GM21367 (cell line): ENCODE results near the gene USP2.

Source experiments
- ATAC-seq: cut with Tn5 transposase; IDR thresholded peaks from one replicate; pipeline ENCODE4 v1.9.1; 2021; ENCODE audit not compliant: unreplicated experiment

The USP2 gene

DNA sequence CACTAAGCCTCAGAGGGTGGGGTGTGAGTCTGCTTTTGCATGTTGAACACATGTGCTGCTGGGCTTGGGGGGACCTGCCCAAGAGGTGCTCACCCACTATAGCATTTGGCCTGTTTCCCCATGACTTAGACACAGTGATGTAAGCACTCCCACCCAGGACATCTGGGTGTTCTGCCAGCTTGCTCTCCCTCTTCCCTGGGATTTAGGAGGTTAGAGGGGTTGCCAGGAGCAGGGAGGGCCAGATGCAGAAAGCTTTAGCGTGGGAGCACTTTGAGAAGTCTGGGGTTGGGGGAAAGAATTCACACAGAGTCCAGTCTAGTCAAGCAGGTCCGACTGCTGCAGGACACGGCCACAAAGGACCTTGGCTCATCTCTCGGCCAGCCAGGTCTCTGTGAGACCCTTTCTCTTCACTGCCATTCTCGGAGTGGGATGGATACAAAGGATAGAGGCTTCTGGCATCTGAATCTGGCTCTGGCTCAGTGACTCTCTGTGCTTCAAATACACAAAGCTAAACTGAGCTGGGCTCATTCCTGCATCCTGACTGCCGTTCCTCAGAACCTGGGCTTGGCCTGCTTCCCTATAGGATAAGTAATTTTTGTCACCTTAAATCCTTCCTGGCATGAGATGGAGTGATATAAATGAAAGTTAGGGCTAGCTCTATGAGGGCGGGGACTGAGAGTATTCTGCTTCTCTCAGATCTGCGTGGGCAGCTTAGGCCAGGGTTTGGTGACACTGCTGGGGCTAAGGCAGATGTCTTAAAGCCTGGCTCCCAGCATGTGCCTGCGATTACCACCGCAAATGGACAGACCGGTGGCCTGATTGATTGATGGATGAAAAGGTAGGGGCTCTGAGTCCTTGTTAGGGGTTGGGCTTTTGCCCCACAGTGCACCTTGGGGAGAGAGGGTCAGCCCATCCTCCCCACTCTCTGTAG is 14.5 kb downstream of the USP2 start:
- no peak for ATAC-seq

DNA sequence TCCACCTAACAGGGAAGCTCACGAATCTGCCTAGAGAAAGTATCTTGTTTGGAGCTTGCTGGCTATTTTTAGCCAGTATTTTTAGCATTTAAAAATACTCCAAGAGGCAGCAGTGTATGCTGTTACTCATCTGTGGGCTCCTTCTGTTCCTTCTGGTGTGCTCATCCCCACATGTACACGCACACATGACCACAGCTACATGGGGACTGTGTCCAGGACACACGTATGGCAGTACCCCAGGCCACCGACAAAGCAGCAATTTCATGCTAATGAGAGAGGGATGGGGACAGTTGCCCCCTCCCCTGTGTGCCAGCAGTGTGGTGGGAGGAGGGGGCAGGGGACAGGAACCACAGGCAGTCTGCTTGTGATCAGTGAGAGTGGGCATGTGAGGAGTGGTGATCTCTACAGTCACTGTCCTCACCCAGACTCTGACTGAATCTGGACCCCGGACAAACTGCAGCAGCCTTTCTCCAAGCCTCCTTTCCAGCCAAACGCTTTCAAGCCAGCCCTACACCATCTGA is 16.4 kb downstream of the USP2 start:
- no peak for ATAC-seq

GRCh38 chr11:119363851-119364590 is 17.5 kb downstream of the USP2 start:
- no peak for ATAC-seq

DNA sequence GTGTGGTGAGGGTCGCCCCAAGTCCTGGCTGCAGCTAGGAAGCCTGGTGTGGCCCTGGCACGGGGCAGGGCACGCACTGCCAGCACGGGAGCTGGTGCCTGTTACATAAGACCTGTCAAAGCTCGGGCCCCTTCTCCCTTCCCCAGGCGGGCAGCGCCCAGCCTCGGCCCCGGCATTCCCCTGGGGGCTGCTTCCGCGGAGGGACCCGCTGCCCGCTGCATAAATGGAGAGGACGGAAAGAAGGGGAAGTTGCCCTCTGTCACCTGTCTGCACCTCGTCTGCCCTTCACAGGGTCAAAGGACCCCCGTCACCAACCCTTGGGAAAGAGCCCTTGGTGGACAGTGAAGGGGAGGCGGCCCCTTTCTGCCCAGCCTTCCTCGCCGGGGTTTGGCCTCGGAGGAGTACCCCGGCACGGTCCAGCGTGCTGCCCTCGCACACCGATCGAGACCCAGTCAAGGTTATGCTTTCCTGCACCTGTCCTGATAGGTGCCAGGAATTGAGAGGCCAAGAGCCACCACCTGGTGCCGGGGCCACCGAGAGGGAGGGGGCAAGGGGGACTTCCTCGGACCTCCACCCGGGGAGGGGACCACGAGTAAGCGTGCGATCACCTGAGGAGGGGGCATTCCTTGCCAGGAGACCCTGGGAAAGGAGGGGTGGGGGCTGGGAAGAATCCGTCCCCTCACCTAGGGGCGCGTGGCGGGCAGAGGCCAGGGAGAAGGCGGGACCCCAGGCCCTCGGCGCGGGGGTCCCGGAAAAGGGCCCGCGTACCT is 18.2 kb downstream of the USP2 start:
- no peak for ATAC-seq

GRCh38 chr11:119362741-119363080 is 18.8 kb downstream of the USP2 start:
- ATAC-seq = no peak

DNA sequence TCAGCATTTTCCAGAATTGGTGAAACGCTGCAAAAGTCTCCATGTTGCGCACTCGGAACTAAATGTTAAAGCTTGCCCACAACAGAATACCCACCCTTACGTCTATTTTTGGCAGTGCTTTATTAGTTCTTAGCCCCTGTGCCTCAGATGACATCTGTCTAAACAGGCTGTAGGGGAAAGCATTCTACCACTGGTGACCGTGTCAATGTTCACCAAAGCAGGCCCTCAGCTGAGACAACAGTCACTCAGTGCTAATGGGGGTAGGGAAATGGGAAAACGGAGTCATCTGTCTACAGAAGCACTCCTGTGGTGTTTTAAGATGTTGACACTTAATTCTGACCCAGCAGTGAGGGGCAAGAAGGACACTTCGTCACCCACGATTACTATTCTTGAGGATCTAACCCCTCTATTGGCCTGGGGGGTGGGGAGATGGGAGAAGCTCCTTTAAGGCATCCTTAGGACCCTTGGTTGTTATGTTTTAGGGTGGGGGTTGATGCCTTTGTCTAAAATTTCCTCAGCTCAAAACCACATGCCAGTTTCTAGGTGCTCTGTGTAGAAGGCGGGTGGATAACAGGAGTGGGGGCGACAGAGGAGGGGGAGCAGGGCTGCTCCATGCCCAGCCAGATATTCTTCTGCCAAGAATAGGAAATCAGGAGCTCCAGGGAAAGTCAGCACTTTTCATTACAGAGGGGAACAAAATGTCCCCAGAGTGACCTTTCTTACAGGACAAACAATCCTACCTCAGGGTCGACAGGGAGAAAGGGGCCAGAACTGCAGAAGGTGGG is 19.4 kb downstream of the USP2 start:
- no peak for ATAC-seq

- no peak for ATAC-seq
Observed at GRCh38 chr11:119361056-119361787, 20.3 kb downstream of the USP2 start.

- ATAC-seq = no peak
Observed at GRCh38 chr11:119359365-119360214, 21.9 kb downstream of the USP2 start.

DNA sequence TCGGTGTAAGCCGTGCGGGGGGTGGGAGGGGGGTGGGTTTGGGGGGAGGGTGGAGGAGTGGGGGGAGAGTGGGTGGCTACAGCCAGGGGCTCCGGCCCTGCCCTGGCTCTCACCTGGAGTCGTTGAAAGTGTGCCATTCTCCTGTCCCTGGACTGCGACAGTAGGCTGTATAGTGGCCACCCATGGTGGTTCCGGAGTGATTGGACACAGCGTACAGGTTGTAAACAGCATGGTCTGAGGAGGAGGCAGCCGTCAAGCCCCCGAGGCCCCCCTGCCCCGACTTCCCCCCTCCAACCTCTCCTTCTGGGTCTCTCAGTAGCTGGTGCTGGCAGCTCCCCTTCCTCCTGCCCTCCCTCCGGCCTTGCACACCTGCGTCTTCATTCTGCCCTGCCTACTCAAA is 24.4 kb downstream of the USP2 start:
- ATAC-seq = no peak

DNA sequence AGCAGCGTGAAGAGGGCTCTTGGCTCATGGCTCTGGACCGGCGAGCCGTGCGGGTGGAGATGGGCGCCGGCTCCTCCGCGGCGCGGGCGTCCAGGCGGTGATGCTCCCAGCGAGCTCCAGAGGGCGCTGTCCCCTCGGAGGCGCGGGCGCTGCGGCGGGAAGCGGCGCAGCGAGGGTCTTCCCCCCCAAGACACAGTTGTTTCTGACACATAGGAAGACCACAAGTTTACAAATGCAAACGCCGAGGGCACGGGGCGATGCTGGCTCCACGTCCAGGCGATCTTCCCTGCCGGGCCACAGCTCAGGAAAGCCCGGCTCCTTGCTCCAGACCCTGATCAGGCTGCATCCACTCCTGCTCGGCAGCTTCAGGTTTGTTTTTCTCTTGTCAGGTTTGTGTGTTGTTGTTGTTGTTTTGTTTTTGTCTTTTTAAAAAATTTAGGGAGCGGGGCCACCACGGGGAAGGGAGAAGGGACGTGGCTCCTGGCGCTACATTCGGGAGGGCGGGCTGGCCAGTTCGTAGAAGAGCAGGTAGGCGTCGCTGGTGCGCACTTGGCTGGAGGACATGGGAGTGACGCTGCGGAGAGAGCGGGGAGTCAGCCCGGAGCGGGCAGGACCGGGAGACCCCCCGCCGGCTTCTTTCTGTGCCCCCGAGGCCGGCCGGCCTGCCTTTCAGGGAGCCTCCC is 25.0 kb downstream of the USP2 start:
- no peak for ATAC-seq

GRCh38 chr11:119355091-119355843 is 26.2 kb downstream of the USP2 start:
- no peak for ATAC-seq

DNA sequence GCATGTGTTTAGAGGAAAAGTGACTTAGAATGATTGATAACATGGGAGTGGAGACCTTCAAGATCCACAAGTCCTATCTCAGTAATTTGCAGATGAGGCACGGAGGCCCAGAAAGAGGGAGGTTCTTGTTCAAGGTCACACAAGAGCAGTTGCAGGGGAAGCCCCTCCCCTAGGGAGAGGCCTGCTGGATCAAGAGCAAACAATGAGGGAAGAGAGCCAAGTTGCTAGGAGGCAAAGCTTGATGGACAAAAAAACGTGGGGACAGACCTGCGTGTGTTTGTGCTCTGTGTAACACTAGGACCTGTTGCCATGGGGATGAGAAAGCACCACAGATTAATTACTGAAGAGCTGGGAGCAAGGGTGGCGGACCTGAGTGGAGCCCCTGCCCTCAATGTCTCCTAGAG is 28.6 kb downstream of the USP2 start:
- ATAC-seq = no peak

DNA sequence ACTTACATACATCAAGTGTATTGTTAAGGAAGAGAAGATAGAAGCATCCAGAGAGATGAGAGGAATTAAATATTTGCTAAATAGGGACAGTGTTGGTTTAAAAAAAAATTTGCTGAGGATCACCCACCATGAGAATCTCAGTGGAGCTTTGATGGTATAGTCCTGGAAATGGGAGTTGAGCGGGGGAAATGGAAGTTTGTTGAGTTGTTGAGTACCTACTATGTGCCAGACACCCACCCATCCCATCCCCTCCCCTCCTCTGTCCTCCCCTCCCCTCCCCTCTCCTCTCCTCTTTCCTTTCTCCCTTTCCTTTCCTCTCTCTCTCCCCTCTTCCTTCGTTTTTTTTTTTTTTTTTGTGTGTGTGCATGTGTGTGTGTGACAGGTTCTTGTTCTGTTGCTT is 30.3 kb downstream of the USP2 start:
- ATAC-seq = no peak

DNA sequence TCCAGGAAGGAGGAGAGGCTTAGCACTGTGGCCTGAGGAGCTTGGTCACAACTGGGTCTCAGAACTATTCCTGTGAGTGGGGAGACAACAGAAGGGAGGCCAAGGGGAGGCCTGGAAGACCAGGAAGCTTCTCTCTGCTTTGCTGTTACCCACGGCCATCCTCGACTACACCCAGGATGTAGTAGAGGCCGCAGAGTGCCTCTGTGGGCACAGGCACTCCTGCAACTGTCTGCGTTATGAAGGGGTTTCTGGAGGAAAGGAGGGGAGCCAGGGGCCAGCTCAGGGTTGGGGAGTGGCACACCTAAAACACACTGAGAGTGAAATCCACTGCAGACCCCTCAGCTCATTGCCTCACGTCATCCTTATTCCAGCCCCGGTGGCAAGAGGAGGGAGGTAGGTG is 31.2 kb downstream of the USP2 start:
- ATAC-seq = no peak

GRCh38 chr11:119347940-119348605 is 33.4 kb downstream of the USP2 start:
- no peak for ATAC-seq

GRCh38 chr11:119347242-119347641 is 34.2 kb downstream of the USP2 start:
- no peak for ATAC-seq

- no peak for ATAC-seq
Observed at GRCh38 chr11:119346605-119347004, 34.9 kb downstream of the USP2 start, which contains the start of gene MFRP. Gene MFRP (minus strand): TSS chr11:119346705. CDS start chr11:119346513, 192 bp downstream.
